Measurements from ENCODE around the gene AGAP1.

The AGAP1 gene

DNA sequence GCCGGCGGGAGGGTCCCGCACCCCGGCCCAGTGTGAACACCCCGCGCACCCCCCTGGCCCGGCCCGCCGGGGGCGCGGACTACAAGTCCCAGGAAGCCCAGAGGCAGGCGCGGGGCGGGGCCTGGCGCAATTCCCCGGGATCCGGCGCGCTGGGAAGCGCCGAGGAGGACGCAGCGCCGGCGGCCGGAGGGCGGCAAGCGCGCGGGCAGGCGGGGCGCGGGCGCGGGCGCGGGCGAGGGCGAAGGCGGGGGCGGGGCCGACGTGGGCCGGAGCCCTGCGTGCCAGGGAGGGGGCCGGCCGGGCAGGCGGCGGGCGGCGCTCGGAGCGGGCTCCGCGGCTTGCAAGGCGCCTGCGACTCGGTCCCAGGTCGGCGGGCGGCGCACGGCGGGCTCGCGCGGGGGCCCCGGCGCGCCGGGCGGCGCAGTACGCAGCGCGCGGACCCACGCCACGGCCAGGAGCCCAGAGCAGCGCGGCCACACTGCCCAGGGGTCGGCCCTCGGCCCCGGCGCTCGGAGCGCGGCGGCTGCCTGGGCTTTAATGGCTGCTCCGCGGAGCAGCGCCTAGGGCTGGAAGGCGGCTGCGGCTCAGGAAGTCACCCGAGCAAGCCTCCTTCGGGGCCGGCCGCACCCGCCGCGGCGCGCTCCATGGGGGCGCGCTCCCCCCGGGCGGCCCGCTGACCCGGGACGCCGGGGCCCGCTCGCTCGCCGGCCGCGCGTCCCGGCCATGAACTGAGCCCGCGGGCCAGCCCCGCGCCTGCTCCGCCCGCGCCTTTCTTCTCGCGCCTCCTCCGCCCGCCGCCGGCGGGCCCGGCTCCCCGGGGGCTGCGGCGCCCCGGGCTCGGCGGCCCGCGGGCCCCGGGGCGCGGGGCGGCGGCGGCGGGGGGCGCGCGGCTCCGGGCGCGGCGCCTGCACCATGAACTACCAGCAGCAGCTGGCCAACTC, at the start of gene AGAP1:
Gene AGAP1 (plus strand): TSS at position 269 of the 941 bp plus-strand sequence.
- DNase-seq, result peak; percentile 22

DNA sequence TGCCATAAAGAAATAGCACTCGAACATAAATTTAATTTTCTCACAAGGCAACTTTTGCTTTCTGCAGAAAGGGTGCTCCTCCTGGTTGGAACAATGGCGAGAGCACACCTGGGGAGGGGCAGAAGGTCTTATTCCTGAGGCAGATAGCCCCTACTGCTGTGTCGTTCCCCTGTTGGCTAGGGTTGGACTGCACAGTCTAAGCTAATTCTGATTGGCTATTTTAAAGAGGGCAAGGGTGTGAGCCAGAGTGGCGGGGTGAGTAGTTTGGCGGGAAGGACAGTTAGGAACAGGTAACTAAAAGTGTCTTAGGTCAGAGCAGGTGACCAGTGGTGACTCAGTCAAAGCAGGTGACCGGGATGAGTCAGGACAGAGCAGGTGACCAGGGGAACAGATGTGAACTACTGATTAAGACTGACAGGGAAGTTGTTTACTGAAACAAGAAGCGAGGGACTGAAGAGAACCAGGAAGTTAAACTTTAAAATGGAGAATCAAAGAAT, 49.7 kb upstream of the AGAP1 start:
- no peak for DNase-seq

DNA sequence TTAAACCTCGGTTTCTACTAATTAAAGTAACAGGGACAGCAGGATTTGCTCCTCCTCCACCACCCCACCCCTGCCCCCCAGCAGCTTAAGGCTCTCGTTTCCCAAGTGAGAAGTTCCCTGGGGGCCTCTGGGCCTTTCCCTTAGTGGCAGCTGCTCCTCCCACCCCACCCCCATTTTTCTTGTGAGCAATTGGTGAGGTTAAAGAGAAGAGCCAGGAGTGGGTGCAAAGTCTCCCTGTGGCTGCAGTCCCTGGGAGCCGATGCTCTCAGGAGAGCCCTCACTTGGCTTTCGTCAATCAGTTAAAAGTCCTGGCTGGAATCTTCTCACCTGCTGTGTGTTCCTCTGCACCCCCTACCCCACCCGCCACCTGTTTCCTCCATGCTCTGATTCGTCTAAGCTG, 48.7 kb upstream of the AGAP1 start:
- no peak for DNase-seq

DNA sequence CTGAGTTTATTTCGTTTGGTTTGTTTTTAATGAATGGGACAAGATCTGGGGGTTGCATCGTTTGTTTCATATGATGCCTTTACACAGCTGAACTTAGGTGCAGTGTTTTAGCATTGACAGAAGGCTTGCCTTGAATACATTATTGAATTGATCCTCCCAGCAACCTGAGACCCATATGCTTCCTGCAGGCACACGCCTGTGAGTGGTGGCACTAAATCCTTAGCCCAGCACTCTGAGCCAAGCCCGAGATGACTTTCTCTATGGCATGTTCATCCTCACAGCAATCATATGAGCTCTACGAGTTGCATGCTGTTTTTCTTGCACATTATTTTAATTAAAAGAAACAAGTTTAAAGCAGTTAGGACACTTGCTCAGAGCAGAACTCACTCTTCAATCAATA, 47.8 kb upstream of the AGAP1 start:
- no peak for DNase-seq

DNA sequence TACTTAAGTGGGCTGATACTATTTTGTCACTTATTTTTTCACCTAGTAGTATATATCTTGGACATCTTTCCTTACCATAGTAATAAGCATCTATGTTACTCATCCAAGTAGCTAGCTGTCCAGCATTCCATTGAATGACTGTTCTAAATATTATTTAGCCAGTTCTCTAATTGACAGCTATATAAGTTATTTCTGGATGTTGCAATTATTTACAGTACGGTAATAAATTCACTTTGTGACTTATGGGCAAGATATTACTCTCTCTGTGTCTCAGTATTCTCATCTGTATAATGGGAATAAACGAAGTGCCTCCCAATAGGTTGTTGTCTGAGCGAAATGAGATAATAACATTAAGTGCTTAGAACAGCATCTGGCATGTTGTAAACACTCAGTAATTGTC, 46.6 kb upstream of the AGAP1 start:
- no peak for DNase-seq

DNA sequence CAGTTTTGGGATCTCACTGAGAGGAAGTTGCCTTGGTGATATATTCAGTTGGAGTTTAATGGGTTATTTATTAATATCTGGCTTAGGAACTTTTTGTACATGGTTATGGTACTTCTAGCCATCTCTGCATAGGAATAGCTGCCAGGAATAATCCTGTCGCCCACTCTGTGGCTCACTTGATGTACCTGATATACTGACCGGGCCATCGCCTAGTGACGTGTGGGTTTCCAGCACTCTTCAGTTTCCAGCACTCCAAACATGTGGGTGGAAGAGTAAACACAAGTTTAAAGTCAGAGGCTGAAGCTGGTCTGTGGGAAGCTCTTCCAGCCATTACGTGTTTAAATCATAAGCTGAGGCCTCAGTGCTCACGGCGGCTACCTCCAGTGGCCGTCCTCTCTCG, 44.3 kb upstream of the AGAP1 start:
- DNase-seq, result no peak

DNA sequence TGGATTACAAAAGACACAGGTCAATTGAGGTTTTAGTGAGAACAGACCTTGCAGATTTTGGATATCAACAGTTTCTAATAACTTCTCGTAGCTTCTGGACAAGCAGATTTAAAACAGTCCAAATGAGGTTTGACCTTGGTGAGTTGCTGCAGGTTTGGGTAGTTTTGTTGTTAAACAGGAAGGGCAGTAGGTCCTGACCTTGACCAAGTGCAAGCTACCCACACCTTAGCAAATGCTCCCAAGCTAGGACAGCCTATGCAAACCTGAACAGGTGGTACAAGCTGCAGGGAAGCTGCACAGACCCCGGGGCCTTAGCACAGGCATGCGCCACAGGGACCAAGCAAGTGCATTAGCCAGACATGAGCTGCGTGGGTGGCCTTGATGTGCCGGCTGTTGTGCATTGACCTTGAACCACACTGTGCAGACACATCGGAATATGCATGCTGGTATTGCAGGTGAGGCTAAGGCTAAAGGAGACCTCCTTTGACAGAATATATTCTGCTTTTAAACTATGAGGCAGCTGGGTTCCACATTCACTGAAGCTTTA, 40.2 kb upstream of the AGAP1 start:
- DNase-seq, result no peak

DNA sequence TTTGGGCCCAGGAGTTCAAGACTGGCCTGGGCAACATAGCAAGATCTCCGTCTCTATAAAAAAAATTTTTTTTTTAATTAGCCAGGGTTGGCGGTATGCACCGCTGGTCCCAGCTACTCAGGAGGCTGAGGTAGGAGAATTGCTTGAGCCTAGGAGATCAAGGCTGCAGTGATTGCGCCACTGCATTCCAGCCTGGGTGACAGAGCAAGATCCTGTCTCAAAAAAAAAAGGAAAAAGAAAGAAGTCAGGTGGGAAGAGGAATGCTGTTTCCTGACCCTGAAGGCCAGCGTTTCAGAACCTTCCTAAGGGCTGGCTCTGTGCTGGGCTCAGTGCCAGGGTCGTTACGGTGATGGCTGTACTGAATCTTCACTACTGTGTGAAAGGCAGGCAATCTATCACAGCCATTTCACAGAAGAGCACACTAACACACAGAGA, 35.0 kb upstream of the AGAP1 start:
- DNase-seq, result no peak

DNA sequence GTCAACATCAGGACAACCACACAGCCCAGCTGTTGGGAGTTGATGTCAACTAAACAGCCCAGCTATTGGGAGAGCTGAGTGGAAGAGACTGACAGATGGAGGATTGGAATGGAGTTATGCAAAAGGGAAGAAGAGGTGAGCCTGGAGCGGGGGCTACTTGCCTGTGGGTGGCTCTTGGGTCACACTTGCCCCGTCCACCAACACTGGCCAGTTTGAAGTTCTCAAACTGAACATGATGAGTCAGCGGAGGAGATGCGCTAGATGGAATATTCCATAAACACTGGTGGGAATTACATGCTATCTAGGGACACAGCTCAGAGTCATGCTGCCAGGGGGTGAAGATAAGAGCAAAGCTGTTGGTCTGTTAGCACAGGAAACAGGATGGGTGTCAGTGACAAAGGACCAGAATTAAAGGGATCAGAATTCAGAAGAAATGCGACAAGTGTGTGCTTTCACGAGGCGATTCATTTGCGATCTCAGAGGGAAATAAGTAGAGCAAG, 33.2 kb upstream of the AGAP1 start:
- DNase-seq, result no peak

DNA sequence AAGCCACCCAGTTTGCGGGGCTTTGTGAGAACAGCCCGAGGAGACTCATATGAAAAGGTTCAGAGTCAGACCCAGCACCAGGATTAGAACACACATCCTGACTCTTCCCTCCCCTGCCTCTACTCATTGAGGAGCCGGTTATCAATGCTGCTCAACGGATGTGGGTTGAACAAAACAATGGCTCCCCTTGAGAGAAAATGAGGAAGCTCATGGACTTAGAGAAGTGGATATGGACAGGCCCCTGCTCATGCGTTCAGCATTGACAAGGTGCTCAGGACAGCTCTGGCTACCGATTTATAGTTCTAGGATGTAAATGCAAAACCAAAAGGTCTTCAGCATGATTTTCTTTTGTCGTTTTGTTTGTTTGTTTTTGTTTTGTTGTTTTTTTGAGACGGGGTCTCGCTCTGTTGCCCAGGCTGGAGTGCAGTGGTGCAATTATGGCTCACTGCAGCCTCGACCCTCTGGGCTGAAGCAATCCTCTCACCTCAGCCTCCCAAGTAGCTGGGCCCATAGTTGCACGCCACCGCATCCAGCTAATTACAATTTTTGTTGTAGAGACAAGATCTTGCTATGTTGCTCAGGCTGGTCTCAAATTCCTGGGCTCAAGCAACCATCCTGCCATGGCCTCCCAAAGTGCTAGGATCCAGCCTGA, 32.0 kb upstream of the AGAP1 start:
- no peak for DNase-seq

DNA sequence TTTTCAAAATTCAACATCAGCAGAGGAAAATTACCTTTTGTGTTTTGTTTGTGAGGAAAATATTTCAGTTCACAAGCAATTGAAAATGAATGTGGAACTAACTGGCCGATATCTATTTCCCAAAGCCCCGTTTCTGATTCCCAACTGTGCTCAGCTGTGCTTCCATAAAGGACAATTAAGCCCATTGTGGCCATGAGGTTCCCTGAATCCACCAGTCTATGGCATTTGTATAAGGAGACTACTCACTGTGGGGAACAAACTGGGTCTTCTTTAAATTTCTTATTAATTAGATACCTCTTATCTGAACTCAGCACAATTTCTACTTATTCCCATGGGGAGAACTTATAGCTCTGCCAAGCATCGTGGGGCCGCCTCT, 31.4 kb upstream of the AGAP1 start:
- DNase-seq, result no peak

DNA sequence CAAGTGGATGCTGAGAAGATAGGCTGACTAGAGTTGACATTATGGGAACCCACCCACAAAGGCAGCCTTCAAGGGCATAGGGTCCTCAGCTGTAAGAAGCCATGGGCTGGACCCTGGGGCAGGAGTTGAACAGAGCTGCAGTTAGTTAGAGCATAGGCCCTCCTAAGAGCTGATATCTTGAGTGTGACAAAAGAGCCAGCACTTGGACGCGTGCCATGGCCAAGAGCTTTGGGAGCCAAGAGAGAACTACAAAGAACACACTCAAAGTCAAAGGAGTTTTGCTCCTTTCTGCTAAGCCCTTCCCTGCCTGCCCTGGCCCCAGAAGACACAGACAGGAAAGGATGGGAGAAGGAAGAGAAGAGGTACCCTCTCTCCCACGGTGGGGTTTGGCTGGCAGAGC, 29.9 kb upstream of the AGAP1 start:
- DNase-seq, result no peak

DNA sequence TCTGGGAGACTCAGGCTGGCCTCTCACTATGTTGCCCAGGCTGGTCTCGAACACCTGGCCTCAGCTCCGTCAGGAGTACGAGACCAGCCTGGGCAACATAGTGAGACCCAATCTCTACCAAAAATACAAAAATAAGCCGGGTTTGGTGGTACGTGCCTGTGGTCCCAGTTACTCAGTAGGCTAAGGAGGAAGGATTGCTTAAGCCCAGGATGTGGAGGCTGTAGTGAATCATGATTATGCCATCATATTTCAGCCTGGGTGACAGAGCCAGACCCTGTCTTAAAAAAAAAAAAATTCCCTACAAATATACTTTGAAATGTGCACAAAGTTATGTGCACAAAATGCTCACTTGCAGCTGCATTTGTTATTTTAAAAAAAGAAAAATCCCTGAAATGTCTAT, 26.3 kb upstream of the AGAP1 start:
- DNase-seq, result no peak

DNA sequence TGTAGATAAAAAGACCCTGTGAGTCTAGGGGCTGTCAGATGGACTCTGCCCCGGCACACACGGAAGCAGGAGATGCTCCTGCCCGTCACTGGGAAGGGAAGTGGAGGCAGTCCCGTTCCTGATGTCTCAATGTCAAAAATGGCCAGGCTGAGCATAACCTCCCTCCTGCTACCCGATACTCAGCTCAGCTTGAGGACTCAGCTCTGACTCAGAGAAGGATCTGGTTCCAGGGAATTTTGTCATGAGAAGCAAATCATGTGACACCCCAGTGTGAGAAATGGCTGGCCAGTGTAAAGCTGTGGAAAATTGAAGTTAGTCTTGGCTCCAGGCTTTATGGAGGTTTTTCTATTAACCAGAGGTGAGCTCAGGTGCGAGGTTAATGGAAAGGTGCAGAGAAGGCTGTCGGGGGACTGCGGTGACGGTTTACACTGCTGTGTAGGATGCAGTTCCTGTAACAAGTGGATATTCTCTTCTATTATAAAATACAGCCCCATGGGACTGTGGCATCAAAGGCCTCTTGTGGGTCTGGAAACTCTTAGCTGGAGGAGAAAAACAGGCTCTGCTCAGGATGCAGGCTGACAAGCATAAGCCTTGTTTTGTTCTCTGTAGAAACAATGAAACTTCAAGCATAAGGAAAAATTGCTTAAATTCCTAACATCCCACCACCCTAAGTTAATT, 24.7 kb upstream of the AGAP1 start:
- DNase-seq, result no peak

DNA sequence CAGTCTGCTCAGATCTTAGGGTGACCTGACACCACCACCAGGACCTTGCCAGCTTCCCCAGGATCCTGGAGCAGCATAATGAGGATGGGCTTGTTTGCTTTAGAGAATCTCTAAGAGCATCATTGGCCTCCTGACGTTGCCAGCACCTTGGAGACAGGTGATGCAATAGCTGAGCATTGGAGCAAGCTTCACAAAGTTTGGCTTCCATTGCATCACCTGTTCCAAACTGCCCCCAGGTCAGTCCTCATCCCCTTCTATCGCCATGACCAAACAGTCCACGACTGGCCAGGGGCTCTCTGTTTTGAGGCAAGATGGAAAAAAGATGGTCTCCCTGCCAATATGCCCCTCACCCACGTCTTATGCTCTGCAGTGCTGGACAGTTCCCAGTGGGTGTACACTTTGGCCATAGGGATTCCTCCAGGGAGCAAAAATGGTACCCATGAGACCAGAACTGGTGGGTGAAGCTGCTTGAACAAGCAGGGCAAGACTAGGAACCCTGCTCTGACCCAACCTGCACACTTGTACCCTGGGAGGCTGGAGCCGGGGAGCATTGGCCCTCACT, 22.6 kb upstream of the AGAP1 start:
- no peak for DNase-seq

DNA sequence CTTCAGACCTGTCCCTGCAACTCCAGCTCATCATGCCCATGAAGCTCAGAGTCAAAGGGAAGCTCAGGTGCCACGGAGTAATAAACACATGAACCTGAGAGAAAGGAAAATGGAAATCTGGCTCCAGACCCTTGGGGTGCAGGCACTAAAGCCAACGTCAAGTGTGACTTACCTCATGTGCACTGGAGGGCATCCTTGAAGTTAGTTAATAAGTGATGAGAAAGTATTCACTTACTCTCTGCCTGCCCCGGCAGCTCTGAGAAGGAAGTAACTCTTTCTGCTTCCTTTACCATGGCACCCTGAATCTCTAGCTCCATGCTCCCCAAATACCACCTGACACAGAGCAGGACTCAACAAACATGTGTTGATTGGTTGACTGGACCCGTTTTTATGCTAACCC, 21.4 kb upstream of the AGAP1 start:
- no peak for DNase-seq

DNA sequence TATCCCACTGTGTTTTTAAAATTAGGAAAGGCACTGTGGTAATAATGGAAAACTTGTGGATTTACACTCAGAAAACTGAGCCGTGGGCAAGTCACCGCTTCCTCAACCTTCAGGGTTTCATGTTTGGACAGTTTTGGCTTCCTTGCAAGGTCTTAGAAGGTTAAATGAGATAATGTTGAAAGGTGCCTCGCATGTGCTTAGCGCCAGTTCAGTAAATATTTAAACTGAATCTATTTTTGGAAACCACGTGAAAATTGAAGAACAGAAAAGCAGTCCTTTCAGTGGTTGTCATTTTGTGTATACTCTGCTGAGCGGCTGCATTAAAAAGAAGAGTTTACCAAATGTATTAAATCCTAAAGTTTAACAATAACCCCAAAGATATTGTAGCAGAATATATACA, 15.2 kb upstream of the AGAP1 start:
- DNase-seq, result no peak

DNA sequence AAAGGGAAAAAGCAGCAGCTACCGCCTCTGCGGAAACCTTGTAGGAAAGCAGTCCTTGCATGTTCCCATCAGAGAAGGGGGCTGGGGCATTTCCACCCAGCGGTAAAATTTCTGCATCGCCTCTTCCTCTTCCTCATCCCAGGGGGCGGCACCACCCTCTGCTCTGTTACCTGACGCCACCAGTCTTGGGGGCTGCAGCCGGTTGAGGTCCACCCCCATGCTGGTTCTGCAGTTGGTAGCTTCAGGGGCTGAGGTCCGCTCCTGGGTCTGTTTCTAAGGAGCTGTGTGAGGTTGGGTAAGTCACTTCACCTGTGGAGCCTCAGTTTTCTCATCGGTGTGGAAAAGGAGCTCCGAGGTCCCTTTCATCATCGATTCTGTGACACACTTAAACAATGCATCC, 14.2 kb upstream of the AGAP1 start:
- DNase-seq, result no peak

DNA sequence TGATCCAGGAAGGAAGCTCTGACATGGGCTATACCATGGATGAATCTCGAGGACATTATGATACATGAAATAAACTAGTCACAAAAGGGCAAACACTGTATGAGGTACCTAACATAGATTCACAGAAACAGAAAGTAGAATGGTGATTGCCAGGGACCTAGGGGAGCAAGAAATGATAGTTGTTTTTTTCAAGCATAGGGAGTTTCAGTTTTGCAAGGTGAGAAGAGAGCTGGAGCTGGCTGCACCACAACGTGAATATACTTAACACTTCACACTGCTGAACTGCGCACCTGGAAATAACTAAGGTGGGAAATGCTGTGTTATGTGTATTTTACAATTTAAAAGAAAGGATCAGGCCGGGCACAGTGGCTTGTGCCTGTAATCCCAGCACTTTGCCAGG, 13.2 kb upstream of the AGAP1 start:
- no peak for DNase-seq

DNA sequence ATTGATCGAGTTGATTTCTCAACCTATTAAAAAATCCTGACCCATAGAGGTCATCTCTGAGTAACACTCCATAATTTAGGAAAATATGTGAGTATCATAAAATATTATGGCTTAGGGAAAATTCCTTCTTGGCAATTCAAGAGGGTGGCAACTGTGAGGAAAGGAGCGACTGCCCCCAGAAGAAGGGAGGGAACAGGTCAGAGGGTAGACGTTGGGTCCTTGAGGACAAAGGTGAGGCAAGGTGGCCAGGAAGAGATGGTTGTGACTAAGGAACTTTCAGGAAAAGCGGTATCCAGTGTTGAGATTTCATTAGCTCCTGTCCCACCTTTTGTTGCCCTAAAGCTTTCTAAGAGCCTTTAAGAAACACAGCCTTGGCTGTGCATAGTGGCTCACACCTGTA, 10.5 kb upstream of the AGAP1 start:
- DNase-seq, result no peak

DNA sequence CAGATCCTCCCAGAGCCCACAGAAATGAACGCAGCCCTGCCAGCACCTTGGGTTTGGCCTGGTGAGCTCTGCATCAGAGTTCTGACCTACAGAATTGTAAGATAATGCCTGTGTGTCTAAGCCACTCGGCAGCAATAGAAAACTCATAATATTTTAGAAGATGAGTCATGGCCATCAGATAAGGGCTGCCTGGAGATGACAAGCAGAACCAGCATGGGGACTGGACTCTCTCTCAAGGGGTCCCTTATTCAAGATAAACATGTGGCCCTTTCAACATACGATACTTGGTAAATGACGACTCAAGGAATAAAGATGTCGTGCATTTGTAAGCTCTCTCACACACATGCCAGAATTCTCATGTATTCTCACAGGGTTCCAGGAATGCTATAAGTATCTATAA, 8.5 kb upstream of the AGAP1 start:
- DNase-seq, result no peak

DNA sequence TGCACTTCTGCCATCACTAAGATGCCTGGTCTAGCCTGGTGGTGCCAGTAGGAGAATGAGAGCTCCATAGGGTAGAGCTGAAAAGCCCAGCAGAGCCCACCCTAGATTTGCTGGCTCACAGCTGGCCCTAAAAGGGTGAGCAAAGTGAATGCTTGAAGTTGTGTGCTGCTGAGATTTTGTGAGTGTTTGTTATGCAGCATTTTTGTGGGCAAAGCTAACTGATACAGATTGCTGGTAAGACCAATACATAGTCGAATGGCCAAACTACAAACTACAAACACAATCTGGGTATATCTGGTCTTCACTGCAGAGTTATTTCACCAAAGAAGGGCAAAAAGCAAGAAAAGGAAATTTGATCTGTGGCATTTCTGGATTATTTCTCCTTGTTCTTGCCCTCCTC, 7.1 kb upstream of the AGAP1 start:
- no peak for DNase-seq

DNA sequence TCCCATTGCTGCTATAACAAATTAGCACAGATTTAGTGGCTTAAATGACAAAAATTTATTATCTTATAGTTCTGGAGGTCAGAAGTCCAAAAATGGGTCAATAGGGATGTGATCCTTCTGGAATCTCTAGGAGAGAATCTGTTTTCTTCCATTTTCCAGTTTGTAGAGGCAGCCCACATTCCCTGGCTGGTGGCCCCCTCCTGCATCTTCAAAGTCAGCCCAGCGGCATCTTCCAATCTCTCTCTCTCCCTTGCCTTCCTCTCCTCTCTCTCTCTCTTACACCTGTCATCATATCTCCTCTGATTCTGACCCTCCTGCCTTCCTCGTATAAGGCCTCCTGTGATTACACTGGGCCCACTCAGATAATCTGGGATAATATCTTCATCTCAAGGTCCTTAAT, 3.9 kb upstream of the AGAP1 start:
- DNase-seq, result no peak
